ENCODE results near the gene CDH4.

The CDH4 gene

DNA sequence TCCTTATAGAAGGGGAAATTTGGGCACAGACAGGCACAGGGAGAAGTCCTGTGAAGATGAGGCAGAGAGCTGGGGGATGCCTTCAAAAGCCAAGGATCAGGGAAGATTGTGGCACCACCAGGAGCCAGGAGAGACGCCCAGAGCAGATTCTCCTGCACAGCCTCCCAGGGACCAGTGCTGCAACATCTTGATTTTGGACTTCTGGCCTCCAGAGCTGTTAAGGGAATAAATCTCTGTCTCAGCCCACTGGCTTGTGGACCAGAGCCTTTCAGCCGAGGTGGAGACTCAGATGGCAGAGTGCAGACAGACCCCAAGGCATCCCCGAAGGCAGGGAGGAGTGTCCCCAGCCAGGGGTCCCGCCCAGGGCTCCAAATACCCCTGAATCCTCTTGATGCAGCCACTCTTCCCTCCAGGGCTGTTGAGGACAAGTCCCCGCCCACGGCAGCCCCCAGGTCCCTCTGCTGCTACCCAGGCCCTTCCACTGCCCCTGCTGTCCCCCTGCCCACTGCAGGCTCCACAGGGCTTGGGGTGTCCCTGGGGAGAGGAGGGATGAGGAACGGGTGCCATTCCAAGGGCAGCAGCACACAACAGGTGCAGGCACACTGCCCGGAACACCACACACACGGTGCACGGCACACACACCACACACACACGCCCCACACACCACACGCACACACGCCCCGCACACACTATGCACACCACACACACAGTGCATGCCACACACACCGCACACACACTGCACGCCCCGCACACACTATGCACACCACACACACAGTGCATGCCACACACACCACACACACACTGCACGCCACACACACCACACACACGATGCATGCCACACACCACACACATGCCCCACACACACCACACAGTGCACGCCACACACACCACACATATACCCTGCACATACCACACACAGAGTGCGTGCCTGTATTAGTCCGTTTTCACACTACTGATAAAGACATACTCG is 502.2 kb downstream of the CDH4 start:
- DNase-seq (ENCODE audit: low spot score): no peak

DNA sequence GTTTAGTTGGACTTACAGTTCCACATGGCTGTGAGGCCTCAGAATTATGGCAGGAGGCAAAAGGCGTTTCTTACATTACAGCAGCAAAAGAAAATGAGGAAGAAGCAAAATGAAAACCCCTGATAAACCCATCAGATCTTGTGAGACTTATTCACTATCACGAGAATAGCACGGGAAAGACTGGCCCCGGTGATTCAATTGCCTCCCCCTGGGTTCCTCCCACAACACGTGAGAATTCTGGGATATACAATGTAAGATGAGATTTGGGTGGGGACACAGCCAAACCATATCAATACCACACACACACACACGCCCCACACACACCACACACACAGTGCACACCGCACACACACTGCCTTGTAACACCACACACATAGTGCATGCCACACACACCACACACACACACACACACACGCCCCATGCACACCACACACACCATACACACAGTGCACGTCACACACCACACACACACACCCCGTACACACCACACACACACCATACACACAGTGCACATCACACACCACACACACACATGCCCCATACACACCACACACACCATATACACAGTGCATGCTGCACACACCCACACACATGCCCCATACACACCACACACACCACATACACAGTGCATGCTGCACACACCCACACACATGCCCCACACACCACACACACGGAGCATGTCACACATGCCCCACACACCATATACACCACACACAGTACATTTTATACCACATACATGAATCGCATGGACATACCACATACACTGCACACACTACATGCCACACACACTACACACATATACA is 503.1 kb downstream of the CDH4 start:
- no peak for DNase-seq (ENCODE audit: low spot score)

DNA sequence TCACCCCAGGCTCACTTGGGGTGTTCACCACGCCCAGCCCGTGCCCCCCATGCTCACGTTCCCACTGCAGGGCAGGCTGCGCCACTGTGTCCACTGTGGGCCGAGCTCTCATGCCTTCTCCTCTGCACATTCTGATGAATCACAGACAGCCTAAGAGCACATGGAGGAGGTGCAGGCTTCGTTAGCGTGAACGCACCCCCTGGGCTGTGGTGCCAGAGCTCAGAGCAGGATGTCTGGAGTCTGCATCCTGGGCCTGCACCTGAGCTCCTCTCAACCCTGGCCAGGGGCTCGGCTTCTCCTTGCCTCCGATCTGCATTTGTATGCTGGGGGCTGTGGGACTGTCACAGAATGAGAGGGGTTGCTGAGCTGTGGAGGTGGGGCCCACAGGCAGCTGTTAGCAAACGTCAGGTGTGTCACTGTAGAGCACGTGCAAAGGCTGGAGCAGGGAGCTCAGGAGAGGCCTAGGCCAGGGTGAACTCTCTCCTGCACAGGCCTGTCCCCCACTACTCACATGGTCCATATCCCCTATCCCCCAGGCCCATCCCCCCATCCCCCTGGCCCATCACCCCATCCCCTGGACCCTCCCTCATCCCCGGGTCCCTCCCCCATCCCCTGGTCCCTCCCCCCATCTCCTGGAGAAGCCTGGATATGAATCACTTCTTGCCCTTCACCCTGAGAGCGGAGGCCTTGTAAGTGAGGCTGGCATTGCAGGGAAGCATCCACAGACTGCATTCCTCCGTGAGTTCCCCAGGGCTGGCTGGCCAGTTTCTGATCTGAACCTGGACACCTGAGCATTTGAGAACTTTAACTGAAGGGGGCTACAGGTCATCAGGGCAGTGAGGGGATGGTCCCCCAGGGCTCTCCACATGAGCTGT is 504.1 kb downstream of the CDH4 start:
- no peak for DNase-seq (ENCODE audit: low spot score)

DNA sequence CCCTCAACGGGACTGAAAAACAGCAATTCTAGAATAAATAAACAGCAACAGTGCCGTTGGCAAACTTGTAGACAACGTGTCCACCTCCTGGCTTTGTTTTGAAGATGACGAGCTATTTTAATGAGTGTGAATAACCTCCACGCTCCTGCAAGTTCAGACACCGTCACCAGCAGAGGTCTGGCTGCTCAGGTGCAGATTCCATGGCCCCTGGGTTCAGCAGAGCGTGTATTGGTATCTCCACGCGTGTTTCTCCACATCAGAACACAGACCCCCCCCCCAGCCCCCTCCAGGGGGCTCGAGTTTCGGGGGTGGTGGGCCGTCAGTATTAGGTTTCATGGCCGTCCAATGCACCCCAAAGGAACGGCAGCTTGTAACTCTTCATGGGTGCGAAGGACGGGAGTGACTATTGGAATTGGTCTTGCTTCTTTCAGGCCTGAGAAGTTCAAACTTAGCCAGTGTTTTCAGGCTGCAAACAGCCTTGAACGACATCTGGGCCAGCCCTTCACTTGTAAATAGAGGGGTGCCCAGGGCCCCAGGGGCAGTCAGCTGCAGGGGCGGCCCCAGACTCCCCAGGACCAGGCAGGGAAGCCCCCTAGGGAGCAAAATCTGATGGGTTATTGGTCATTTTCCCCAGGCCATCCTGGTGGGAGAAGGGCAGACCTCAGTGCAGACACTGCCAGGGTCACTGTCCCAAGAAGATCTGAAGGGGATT is 505.1 kb downstream of the CDH4 start:
- DNase-seq (ENCODE audit: low spot score): no peak

DNA sequence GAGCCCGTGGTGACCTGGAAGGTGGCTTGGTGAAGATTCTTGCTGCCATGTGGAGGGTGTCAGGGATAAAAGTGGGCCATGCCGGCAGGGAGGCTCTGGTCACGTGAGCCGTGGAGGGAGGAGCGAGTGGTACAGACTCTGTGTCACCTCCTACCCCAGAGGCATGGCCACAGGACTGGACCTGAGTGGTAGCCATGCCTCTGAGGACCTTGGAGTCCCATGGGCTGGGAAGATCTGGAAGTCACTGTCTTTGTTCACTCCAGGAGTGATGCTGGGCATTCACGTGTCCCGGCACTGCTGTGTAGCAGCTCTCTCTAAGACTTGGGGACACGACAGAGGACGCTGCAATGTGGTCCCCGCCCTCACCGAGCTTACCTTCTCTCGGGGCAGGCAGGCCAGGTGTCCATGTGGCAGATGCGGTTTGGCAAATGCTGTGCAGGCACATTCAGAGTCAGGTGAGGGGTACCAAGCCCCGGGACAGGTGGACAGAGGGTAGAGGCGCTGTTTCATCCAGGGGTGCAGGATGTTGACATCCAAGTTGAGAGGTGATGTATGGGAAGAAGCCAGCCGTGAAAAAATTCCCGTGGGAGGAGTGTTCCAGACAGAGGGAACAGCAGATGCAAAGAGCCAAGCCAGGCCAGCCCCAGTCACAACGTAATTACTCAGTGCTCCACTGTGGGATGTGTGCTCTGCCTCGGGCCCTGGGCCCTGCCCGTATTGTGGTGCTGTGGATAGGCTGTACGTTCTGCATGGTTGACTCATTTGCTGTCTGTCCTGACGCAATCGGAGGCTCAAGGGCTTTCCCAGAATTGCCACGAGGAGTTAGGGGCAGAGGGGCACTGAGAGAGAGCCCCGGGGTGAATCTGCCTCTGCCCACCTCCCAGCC is 505.9 kb downstream of the CDH4 start:
- DNase-seq (ENCODE audit: low spot score): no peak

DNA sequence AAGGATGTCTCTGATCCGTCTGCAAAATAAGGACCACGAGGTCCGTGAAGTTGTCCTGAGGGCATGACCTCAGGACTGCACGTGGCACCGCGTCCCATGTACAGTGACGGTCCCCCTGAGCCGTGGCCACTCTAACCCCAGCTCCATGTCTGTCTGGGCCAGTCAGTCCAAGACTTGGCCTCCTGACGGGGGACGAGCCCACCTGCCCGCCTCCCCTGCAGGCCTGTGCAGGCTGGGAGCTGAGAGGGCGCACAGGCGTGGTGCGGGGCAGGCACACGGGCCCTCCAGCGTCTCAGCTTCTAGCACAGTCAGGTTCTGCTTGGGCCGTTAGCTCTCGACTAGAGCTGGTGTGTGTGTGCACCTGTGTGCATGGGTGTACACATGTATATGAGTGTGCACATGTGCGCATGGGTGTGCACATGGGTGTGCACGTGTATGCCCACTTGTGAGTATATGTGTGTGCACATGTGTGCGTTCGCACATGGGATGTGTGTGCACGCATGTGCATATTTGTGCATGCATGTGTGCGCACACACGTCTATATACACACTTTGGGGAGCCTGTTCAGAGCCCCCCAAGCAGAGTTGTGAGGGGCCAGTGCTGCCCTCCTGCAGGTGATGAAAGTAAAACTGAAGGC is 506.6 kb downstream of the CDH4 start:
- no peak for DNase-seq (ENCODE audit: low spot score)

DNA sequence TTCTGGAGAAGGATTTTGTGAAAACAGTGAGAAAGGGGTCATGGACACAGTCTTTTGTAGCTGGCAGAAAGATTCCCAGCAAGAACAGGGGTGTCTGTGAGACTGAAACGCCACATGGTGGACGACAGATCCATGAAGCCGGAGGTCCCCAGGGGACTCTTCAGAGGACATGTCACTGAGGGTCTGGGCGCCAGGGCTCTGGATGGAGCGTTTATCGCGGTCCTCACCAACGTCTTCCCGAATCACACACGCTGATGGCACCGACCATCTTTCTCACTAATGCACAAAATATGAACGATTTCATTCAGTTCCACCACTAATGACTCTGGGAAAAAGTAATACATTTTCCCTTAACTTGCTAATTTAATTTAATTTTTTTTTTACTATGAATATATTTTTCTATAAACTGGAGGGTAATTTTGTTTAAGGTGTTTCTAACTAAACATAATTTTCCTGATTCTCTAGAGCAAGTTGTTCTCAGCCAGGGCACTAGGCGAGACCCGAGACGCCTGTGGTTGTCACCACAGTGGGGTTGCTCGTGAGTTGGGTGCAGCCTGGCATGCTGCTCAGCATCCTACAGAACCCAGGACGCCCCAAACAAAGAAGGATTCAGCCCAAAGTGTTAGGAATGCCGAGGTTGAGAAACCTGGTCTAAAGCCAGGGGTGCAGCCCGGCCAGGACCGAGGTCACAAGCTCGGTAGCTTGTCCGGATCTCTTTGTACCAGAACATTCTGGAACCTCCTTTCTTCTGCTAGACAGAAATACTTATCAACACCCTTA is 507.4 kb downstream of the CDH4 start:
- no peak for DNase-seq (ENCODE audit: low spot score)

DNA sequence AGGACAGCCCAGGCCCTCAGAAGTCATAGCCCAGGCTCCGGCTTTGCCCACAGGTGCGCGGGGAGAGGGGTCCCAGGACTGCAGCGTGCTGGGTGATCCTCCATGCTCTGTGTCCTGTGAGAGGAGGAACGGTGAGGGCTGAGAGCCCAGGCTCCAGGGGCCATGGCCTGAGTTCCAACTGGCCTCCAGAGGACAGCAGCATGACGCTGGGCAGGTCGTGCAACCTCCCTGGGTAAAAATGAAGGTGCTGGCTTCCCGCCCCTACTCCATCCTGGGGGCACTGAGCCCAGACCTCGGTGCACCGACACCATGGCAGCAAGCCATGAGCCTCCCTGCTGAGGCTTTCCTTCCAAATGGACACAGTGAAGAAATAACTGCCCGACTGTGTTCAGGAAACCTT is 508.3 kb downstream of the CDH4 start:
- DNase-seq (ENCODE audit: low spot score): no peak

DNA sequence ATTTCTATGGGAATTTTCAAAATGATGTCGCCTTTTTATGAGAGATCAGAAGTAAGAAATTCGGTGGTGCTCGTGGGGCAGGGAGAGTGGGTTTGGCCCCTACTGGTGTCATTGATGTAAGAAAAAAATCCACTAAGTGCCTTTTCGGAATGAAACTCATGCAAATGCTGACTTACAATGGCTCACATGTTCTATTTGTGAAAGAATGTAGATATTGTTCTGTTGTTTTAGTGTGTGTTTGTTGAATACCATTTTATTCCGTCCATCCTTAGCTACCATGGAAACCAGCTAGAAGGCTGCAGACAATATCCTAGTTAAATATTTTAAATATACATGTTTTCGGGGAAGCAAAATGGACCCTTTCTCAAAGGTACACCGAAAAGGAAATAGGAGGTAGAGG is 508.7 kb downstream of the CDH4 start:
- DNase-seq (ENCODE audit: low spot score): no peak

DNA sequence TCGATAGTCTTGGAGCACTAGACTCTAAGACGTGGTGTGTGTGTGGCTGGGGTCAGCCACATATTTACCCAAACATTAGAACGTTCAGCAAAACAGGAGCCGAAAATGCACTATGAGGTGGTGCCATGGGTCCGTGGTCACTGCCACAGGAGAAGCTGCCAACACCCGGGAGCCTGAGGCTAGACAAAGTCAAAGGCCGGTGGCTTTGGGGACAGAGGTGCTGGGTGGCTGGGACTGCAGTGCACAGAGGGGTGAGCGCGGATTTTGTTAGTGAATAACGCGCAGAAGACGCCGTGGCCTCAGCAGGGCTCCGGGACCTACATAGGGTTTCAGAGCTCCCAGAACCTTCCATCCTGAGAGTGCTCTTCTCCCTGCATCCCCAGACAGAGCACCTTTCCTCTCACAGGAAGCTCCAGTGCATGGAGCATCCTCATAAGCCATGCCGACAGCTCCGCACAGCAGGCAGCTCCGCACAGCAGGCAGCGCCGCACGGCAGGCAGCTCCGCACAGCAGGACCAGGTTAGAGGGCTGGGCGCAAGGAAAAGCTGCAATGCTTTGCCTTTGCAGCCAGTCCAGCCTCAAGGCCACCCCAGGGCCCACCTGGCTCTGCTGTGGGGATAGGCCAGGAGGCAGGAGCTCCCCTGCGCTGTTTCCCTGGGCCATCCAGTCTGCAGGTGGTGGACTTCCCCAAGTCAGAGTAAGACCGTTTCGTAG is 509.5 kb downstream of the CDH4 start:
- no peak for DNase-seq (ENCODE audit: low spot score)

DNA sequence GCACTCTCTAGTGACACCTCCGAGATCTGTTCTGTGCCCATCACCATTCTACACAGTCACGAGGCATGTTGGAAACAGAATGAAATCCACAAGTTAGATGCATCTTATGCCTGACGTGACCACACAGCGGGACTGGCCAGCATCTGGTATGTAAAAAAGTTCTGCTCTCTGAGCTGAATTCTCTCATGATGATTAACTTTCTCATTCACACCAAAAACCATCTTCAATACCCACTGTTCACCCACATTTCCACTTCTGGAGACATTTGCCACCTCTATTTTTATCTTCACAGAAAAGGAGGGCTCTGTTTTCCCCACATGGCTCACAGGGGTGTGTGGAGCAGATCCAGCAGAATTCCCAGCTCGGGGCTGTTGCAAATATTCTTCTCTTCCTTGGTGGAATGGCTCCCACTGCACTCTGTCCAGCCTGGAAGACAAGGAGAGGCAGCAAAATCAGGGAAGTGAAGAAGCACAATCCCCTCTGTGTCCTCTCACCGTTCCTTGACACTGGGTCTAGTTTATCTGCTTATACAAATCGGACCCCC is 510.2 kb downstream of the CDH4 start:
- DNase-seq (ENCODE audit: low spot score): no peak

DNA sequence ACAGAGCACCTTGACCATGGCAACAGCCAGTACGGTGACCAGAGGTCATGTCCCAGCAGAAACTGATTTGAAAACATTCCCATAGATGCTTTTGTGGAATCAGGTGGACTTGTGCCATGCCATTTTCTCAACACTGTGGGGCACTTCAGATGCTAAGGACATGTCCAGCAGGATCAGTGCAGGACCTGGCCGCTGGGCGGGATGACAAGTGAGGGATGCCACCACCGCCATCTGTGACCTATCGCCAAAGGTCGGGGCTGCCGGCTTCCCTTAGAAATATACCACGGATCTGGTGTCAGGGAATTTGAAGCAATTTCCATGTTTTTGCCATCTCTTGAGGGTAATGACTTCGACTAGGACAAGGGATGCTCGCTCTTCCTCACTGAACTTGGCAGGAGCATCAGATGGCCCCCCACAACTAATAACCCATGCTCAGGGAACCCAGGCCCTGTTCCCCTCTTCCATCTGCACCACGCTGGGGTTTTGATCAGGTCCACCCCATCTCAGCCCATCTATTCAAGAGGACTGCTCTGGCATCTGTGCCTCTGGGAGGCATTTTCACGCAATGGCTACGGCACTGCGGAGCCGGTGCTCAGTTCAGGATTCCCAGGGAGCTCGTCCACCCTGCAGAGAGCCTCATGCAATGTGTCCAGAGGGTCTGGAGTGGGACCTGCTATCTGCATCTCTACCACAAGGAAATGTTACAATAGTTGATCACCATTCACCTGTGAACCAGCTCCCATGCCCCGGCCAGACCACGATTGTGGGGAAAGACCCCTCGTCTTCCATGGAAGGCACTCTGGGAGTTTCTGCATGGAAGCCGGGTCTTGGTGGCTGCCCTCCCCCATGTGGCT is 511.1 kb downstream of the CDH4 start:
- DNase-seq (ENCODE audit: low spot score): no peak

DNA sequence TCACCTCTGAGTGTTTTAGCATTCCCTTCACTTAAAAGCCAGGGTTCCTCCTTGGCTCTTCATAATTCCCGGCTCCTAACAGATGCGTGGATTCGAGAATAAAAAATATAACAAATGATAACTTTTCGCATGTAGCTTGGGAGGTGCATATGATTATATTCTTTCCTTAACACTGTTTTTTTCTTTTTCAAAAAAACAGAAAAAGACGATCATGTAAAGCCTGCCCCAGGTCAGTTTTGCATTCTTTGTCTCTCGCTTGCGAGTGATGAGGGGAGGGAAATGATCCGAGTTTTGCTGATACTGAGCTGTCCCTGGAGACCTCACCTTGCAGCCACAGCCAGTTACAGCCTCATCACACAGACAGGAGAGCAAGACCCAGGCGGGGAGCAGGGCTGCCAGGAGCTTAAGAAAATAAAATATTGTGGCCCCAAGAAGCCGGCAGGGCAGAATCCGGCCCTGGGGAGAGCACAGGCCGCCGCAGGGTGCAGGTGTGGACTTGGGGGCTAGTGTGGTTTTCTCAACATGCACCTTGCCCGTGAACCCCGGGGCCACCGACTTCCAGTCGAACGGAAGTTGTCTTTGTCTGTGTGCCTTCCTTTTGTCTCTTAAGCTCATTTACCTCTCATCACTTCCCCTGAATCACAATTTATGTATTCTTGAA is 511.8 kb downstream of the CDH4 start:
- DNase-seq (ENCODE audit: low spot score): no peak

DNA sequence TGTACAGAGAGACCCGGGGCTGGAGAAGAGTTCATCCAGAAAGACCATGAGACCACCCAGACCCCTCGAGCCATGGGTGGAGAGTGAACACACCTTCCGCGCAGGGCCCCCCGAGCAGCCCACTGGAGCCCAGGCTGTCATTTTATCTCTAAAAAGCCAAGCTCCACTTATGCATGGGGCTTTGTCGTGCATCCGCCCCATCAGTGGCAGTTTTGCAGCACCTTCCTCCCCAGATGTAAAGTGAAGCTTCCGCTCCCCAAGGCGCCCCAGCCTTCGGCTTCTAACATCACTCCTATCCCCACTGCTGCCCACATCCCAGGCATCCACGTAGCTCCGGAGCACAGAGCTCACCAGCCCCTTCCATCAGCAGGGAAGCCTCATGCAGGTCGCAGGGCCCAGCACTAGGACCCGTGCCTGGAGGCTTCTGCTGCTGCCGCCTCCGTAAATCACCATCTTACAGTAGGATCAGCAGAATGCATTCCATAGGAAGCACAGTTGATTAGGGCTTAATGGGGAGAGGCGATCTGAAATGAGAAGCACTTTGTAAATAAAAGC is 512.5 kb downstream of the CDH4 start:
- no peak for DNase-seq (ENCODE audit: low spot score)

DNA sequence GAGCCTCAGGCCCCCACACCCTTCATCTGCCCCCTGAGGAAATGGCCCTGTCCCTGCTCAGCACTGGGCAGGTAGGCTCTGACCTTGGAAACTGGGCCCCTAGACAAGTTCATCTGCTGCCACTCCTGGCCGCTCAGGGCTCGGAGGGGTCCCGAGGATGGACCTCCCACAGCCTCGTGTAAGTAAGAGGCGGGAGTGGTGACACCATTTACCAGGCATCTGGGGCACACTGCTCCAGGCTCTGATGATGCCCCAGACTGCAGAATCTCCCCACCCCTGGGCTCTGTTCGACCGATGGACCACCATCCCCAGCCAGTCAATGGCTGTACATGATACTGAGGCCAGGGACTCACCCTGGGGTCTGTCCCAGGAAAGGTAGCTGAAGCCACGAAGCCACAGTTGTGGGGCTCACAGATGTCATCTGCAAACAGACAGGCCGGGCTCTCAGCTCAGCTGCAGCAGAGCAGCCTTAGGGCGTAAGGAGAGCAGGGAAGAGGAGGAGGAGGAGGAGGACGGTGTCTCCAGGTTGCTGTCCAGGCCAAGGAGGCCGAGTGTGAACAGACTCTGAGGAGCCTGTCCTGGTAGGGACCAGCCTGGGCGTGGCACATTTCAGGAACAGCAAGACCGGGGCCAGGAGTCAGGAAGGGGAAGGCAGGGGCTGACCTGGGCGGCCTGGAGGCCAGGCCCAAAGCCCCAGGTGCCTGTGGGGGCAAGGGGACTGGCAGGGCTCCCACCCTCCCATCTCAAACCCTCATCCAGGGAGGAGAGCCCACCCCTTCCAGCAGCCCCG is 513.2 kb downstream of the CDH4 start:
- no peak for DNase-seq (ENCODE audit: low spot score)

Data from iPS-NIHi11 (cell line).